Hepatocyte (in vitro differentiated cells): ENCODE measurements around the gene PRKG1. TPM values are rescaled to one million over a fixed set of nuclear protein-coding genes. Genes with fewer than 3 reads are reported as not detected.

ENCODE experiments used
- DNase-seq: peaks from one replicate; pipeline ENCODE4 v3.0.0-alpha.2; 2016; ENCODE audit warnings: low spot score
- H2AFZ ChIP-seq: fragments of 200-600 bp; sonication (generic); 2 replicates; pipeline ENCODE4 v1.6.0; 2016; ENCODE audit warnings: antibody characterized with exemption, mild to moderate bottlenecking
- H3K27ac ChIP-seq: fragments of 200-600 bp; sonication (generic); 2 replicates; pipeline ENCODE4 v1.5.1; 2016; ENCODE audit warnings: mild to moderate bottlenecking
- H3K27me3 ChIP-seq: fragments of 200-600 bp; sonication (generic); 2 replicates; pipeline ENCODE4 v1.6.1; 2016
- H3K36me3 ChIP-seq: fragments of 200-600 bp; sonication (generic); replicated peaks from 2 replicates; pipeline ENCODE4 v1.5.1; 2016; ENCODE audit warnings: low read depth; ENCODE audit not compliant: insufficient read depth
- H3K4me1 ChIP-seq: fragments of 200-600 bp; sonication (generic); 2 replicates; pipeline ENCODE4 v1.5.1; 2016; ENCODE audit warnings: mild to moderate bottlenecking, moderate library complexity; ENCODE audit not compliant: insufficient read depth
- H3K4me2 ChIP-seq: fragments of 200-600 bp; sonication (generic); 2 replicates; pipeline ENCODE4 v1.6.0; 2016
- H3K4me3 ChIP-seq: fragments of 200-600 bp; sonication (generic); 2 replicates; pipeline ENCODE4 v1.5.1; 2016; ENCODE audit warnings: mild to moderate bottlenecking
- H3K79me2 ChIP-seq: fragments of 200-600 bp; sonication (generic); 2 replicates; pipeline ENCODE4 v1.6.0; 2017; ENCODE audit warnings: mild to moderate bottlenecking
- H3K9me2 ChIP-seq: fragments of 200-600 bp; sonication (generic); replicated peaks from 2 replicates; pipeline ENCODE4 v1.6.0; 2017; ENCODE audit warnings: mild to moderate bottlenecking; ENCODE audit not compliant: insufficient read depth
- H3K9me3 ChIP-seq: fragments of 200-600 bp; sonication (generic); 2 replicates; pipeline ENCODE4 v1.5.1; 2016; ENCODE audit warnings: low read depth, mild to moderate bottlenecking
- H4K20me1 ChIP-seq: fragments of 200-600 bp; sonication (generic); 2 replicates; pipeline ENCODE4 v1.6.0; 2016; ENCODE audit warnings: mild to moderate bottlenecking; ENCODE audit not compliant: insufficient read depth, poor library complexity, severe bottlenecking
- CTCF ChIP-seq: fragments of 200-600 bp; sonication (generic); IDR thresholded peaks from 2 replicates; pipeline ENCODE4 v1.5.1; 2016; ENCODE audit warnings: antibody characterized with exemption, mild to moderate bottlenecking; ENCODE audit not compliant: poor library complexity
- EZH2 ChIP-seq: fragments of 200-600 bp; sonication (generic); IDR thresholded peaks from 2 replicates; pipeline ENCODE4 v1.6.1; 2016; ENCODE audit warnings: antibody characterized with exemption, mild to moderate bottlenecking, borderline replicate concordance
- EZH2phosphoT487 ChIP-seq: fragments of 200-600 bp; sonication (generic); IDR thresholded peaks from one replicate; pipeline ENCODE4 v1.6.1; 2018; ENCODE audit warnings: antibody characterized with exemption, mild to moderate bottlenecking, low read depth, moderate library complexity; ENCODE audit not compliant: unreplicated experiment, severe bottlenecking
- WGBS: methylation state at CpG from one replicate; pipeline ENCODE4 v1.1.6; 2016; ENCODE audit warnings: low lambda C conversion rate; ENCODE audit errors: missing lambda C conversion rate; 5-methylcytosine and 5-hydroxymethylcytosine counted together
- polyA plus RNA-seq: library from polyadenylated mRNA; unstranded; fragments of >200 nt; fragmentation: Nextera tagmentation; extraction: Ambion mirVana; gene quantifications from 2 replicates; pipeline ENCODE4 v1.2.1, GENCODE V29; 2016
- total RNA-seq: library from RNA; depleted of rRNA; stranded (reverse); fragments of >200 nt; gene quantifications from 2 replicates; pipeline ENCODE4 v1.2.3, GENCODE V29; 2014

Gene PRKG1
- total and polyA plus RNA-seq, 2 experiments from 2014 or later = 4.0 to 8.1 TPM

- no peak overlapping the region for H3K4me3 ChIP-seq
- H3K9me2 ChIP-seq = no peaks in the 10 kb centered on the region
- H4K20me1 ChIP-seq = no peaks in the 10 kb centered on the region
- no peaks in the 10 kb centered on the region for H3K36me3 ChIP-seq
- H3K4me2 ChIP-seq = no peak overlapping the region
- 88% methylated on average over 1 of the region's 1 CpG for WGBS
- TF ChIP-seq CTCF (no peak), EZH2 (no peak)
- no peaks in the 10 kb centered on the region for H3K27me3 ChIP-seq
- no peak overlapping the region for H3K27ac ChIP-seq
- no peaks in the 10 kb centered on the region for H3K4me1 ChIP-seq
- H3K79me2 ChIP-seq = no peaks in the 10 kb centered on the region
- no peak overlapping the region for H2AFZ ChIP-seq
- no peak for DNase-seq
- H3K9me3 ChIP-seq = no peaks in the 10 kb centered on the region
Observed at GRCh38 chr10:52082307-52082706, 1008.0 kb downstream of the PRKG1 start.

- TF ChIP-seq CTCF (no peak), EZH2 (no peak), EZH2phosphoT487 (no peak)
- Histone ChIP-seq H3K9me3 (no peaks in the 10 kb centered on the region), H3K9me2 (no peaks in the 10 kb centered on the region), H3K27ac (no peak overlapping the region), H3K4me1 (no peaks in the 10 kb centered on the region), H3K79me2 (no peaks in the 10 kb centered on the region), H2AFZ (no peak overlapping the region), H3K36me3 (no peaks in the 10 kb centered on the region), H3K4me2 (no peak overlapping the region), H3K4me3 (no peak overlapping the region), H3K27me3 (no peaks in the 10 kb centered on the region), H4K20me1 (no peaks in the 10 kb centered on the region)
- WGBS = 73% methylated on average over 4 of the region's 4 CpGs
- no peak for DNase-seq
Observed at GRCh38 chr10:52083422-52083821, 1009.1 kb downstream of the PRKG1 start.

- H3K9me3 ChIP-seq = no peaks in the 10 kb centered on the region
- H4K20me1 ChIP-seq = no peaks in the 10 kb centered on the region
- H2AFZ ChIP-seq = no peak overlapping the region
- H3K36me3 ChIP-seq = no peaks in the 10 kb centered on the region
- no peak overlapping the region for H3K4me2 ChIP-seq
- no peaks in the 10 kb centered on the region for H3K79me2 ChIP-seq
- H3K4me1 ChIP-seq = no peaks in the 10 kb centered on the region
- H3K27me3 ChIP-seq = no peaks in the 10 kb centered on the region
- H3K4me3 ChIP-seq = no peak overlapping the region
- TF ChIP-seq EZH2 (no peak), CTCF (no peak), EZH2phosphoT487 (no peak)
- DNase-seq = no peak
- no peak overlapping the region for H3K27ac ChIP-seq
- H3K9me2 ChIP-seq = no peaks in the 10 kb centered on the region
Observed at GRCh38 chr10:52092390-52092789, 1018.1 kb downstream of the PRKG1 start.

GRCh38 chr10:52098130-52098529 lies 1023.8 kb downstream of the PRKG1 start:
- Histone ChIP-seq H3K79me2 (no peaks in the 10 kb centered on the region), H3K27me3 (no peaks in the 10 kb centered on the region), H4K20me1 (no peaks in the 10 kb centered on the region), H3K4me3 (no peak overlapping the region), H3K4me2 (no peak overlapping the region), H3K4me1 (no peaks in the 10 kb centered on the region), H2AFZ (no peak overlapping the region), H3K9me3 (no peaks in the 10 kb centered on the region), H3K27ac (no peak overlapping the region), H3K9me2 (no peaks in the 10 kb centered on the region), H3K36me3 (no peaks in the 10 kb centered on the region)
- no peak for DNase-seq
- WGBS = 97% methylated on average over 1 of the region's 1 CpG
- TF ChIP-seq EZH2phosphoT487 = no peak
- TF ChIP-seq EZH2 = no peak
- TF ChIP-seq CTCF = no peak
